B cell (primary cell): ENCODE results near the gene ADORA3. TPM values are rescaled to one million over a fixed set of nuclear protein-coding genes. Genes with fewer than 3 reads are reported as not detected.

Experiments used
- ATAC-seq: fragments of 200-7000 bp; cut with Tn5 transposase; one replicate; pipeline ENCODE4 v1.10.0; 2021; ENCODE audit warnings: low read depth, mild to moderate bottlenecking, moderate number of reproducible peaks, moderate library complexity
- CTCF ChIA-PET: fragments of 350-600 bp; sonication (Branson Sonifier 250); formaldehyde crosslinking; loops from one replicate; lab custom pipeline; 2021; ENCODE audit warnings: antibody characterized with exemption, inconsistent platforms; lab: Charles Lee
- POLR2A ChIA-PET: fragments of 350-600 bp; sonication (Branson Sonifier 250); formaldehyde crosslinking; loops from one replicate; lab custom pipeline; 2021; ENCODE audit warnings: antibody characterized with exemption; lab: Charles Lee
- DNase-seq: peaks from one replicate; pipeline ENCODE4 v3.0.0; 2013
- H2AFZ ChIP-seq: 2 replicates; pipeline ENCODE4 v1.6.1; 2012; ENCODE audit warnings: mild to moderate bottlenecking, low read depth, low read length; ENCODE audit not compliant: insufficient read depth, poor library complexity, severe bottlenecking
- H3K27ac ChIP-seq, 2 donors: 1 replicate in 1 of 2; 2 replicates in 1 of 2; pipeline ENCODE4 v1.5.1; 2012 to 2013; ENCODE audit warnings: low read length in 2 of 2, mild to moderate bottlenecking in 2 of 2, moderate library complexity in 1 of 2
- H3K27me3 ChIP-seq, 4 experiments: fragments of 200-600 bp in 1 of 4; sonication (generic) in 1 of 4; replicated peaks in 1 of 4; 1 replicate in 2 of 4; 2 replicates in 2 of 4; pipeline versions ENCODE4 v1.6.1 to v1.7.0; 2013 to 2016; ENCODE audit warnings: low read length in 3 of 4, mild to moderate bottlenecking in 2 of 4, mixed read lengths in 1 of 4, moderate library complexity in 1 of 4; ENCODE audit not compliant: insufficient read depth in 4 of 4, control insufficient read depth in 3 of 4; ENCODE audit errors: control extremely low read depth in 1 of 4
- H3K36me3 ChIP-seq, 2 experiments: replicated peaks in 1 of 2; 1 replicate in 1 of 2; 2 replicates in 1 of 2; pipeline versions ENCODE4 v1.6.1 to v1.7.1; 2013; ENCODE audit warnings: low read length in 1 of 2; ENCODE audit not compliant: insufficient read depth in 2 of 2, control insufficient read depth in 1 of 2; ENCODE audit errors: control extremely low read depth in 1 of 2, extremely low read depth in 1 of 2
- H3K4me1 ChIP-seq, 2 donors: fragments of 200-600 bp in 1 of 2; sonication (generic) in 1 of 2; 1 replicate in 1 of 2; 2 replicates in 1 of 2; pipeline versions ENCODE4 v1.5.1 to v1.6.1; 2013 to 2017; ENCODE audit warnings: low read length in 2 of 2; ENCODE audit not compliant: control insufficient read depth in 2 of 2, insufficient read depth in 2 of 2
- H3K4me2 ChIP-seq: replicated peaks from 2 replicates; pipeline ENCODE3; 2012; ENCODE audit warnings: mild to moderate bottlenecking, low read depth, low read length; ENCODE audit not compliant: poor library complexity, severe bottlenecking
- H3K4me3 ChIP-seq, 5 experiments: fragments of 200-600 bp in 1 of 5; sonication (generic) in 1 of 5; 1 replicate in 3 of 5; 2 replicates in 2 of 5; pipeline versions ENCODE4 v1.5.1 to v1.7.0; 2011 to 2016; ENCODE audit warnings: low read length in 4 of 5, mild to moderate bottlenecking in 4 of 5, low read depth in 2 of 5, control low read depth in 1 of 5, moderate library complexity in 1 of 5; ENCODE audit not compliant: insufficient read depth in 1 of 5; ENCODE audit errors: control extremely low read depth in 1 of 5, extremely low read depth in 1 of 5
- H3K79me2 ChIP-seq: fragments of 200-600 bp; sonication (generic); one replicate; pipeline ENCODE4 v1.6.0; 2016; ENCODE audit warnings: low read length; ENCODE audit not compliant: control insufficient read depth, insufficient read depth
- H3K9ac ChIP-seq: fragments of 200-600 bp; sonication (generic); 2 replicates; pipeline ENCODE4 v1.6.1; 2017; ENCODE audit warnings: mild to moderate bottlenecking, low read length, moderate library complexity
- H3K9me3 ChIP-seq, 3 donors: one replicate each; pipeline versions ENCODE4 v1.6.1 to v1.7.1; 2013; ENCODE audit warnings: low read length in 2 of 3; ENCODE audit not compliant: control insufficient read depth in 2 of 3, insufficient read depth in 1 of 3; ENCODE audit errors: control extremely low read depth in 1 of 3
- H4K20me1 ChIP-seq: 2 replicates; pipeline ENCODE4 v1.6.0; 2012; ENCODE audit warnings: mild to moderate bottlenecking, low read length; ENCODE audit not compliant: insufficient read depth, control insufficient read depth, poor library complexity, severe bottlenecking
- H3K27ac Mint-ChIP-seq: one replicate; pipeline ENCODE4 v1.8.0; 2021; ENCODE audit warnings: mixed read lengths
- H3K27me3 Mint-ChIP-seq: one replicate; pipeline ENCODE4 v1.8.0; 2021; ENCODE audit warnings: mixed read lengths
- H3K4me1 Mint-ChIP-seq: one replicate; pipeline ENCODE4 v1.8.0; 2021; ENCODE audit warnings: mixed read lengths
- H3K4me3 Mint-ChIP-seq: one replicate; pipeline ENCODE4 v1.8.0; 2021; ENCODE audit warnings: mixed read lengths
- H3K9me3 Mint-ChIP-seq: one replicate; pipeline ENCODE4 v1.8.0; 2022; ENCODE audit warnings: mixed read lengths; ENCODE audit not compliant: insufficient read depth
- CTCF ChIP-seq: fragments of 200-600 bp; IDR thresholded peaks from one replicate; pipeline ENCODE4 v1.8.0; 2022; ENCODE audit warnings: antibody characterized with exemption, mild to moderate bottlenecking
- EZH2 ChIP-seq: IDR thresholded peaks from 2 replicates; pipeline ENCODE4 v1.6.1; 2012; ENCODE audit warnings: borderline replicate concordance, low read depth, mild to moderate bottlenecking, moderate library complexity, low read length; ENCODE audit not compliant: insufficient read depth, poor library complexity, severe bottlenecking
- WGBS: methylation state at CpG from one replicate; pipeline ENCODE4 v1.1.5; 2013; ENCODE audit warnings: missing lambda C conversion rate; ENCODE audit not compliant: insufficient coverage; 5-methylcytosine and 5-hydroxymethylcytosine counted together
- intact Hi-C: fragments of 100-400 bp; cut with micrococcal nuclease; formaldehyde crosslinking; loops from one replicate; pipeline ENCODE4 v1.10.0; 2022
- polyA plus RNA-seq: library from polyadenylated mRNA; depleted of rRNA; stranded (reverse); fragments of >200 nt; gene quantifications from 2 replicates; pipeline ENCODE4 v1.2.3, GENCODE V29; 2012
- total RNA-seq, 2 donors: library from RNA; stranded (reverse); fragments of 120-200 nt in 1 of 2; gene quantifications; 1 replicate in 1 of 2; 2 replicates in 1 of 2; pipeline versions ENCODE4 v1.2.3 to v1.2.4, GENCODE V29; 2013 to 2022

ADORA3 gene
- total and polyA plus RNA-seq, 2 donors (not counting 1 experiment from before 2014, with no cell fraction given), result 0.04 to 0.39 TPM

GRCh38 chr1:111504097-111504496, 664 bp upstream of the ADORA3 start:
- Histone ChIP-seq H3K4me1 (peaks cover 63 to 66% of the 10 kb centered on the region in 2 donors), H3K9me3 (no peaks in the 10 kb centered on the region), H3K79me2 (peaks cover under 1% of the 10 kb centered on the region), H4K20me1 (no peaks in the 10 kb centered on the region), H3K4me3 (no peak overlapping the region), H2AFZ (no peak overlapping the region), H3K36me3 (no peaks in the 10 kb centered on the region), H3K4me2 (peak overlapping the region; percentile 54), H3K27ac (peak overlapping the region; percentile 31 to 93), H3K27me3 (no peaks in the 10 kb centered on the region), H3K9ac (no peak overlapping the region)
- intact Hi-C loops, result no loop called here
- DNase-seq (no peak), ATAC-seq (no peak)
- Mint-ChIP-seq H3K4me3 (no peak overlapping the region), H3K4me1 (peaks cover 59% of the 10 kb centered on the region), H3K9me3 (no peaks in the 10 kb centered on the region), H3K27me3 (no peaks in the 10 kb centered on the region), H3K27ac (peak overlapping the region; percentile 81)
- POLR2A ChIA-PET, result interaction anchor here (0.7 to 1.3 kb wide), 2 partner anchors 17 to 54 kb away, joined by 3 read pairs; no protein-coding TSS in a partner anchor
- TF ChIP-seq CTCF, result no peak
- no peak for TF ChIP-seq EZH2
- WGBS, result 86% methylated on average over 5 of the region's 6 CpGs
- CTCF ChIA-PET, result interaction anchor here (1.2 to 10.6 kb wide), 6 partner anchors 12 to 266 kb away, joined by 3 to 276 read pairs (median 4); partner anchors contain the start of gene C1orf162

GRCh38 chr1:111501645-111502044, 1.8 kb downstream of the ADORA3 start:
- Mint-ChIP-seq H3K27me3 (no peaks in the 10 kb centered on the region), H3K9me3 (no peaks in the 10 kb centered on the region), H3K4me1 (peaks cover 53% of the 10 kb centered on the region), H3K27ac (no peak overlapping the region), H3K4me3 (no peak overlapping the region)
- H3K9me3 ChIP-seq, result no peaks in the 10 kb centered on the region
- 100% methylated on average over 2 of the region's 7 CpGs for WGBS
- no peak overlapping the region for H3K4me3 ChIP-seq
- no peak for TF ChIP-seq EZH2
- no peak for TF ChIP-seq CTCF
- H3K4me2 ChIP-seq, result no peak overlapping the region
- no peaks in the 10 kb centered on the region for H3K27me3 ChIP-seq
- no peaks in the 10 kb centered on the region for H4K20me1 ChIP-seq
- no peak overlapping the region for H3K27ac ChIP-seq
- H3K9ac ChIP-seq, result no peak overlapping the region
- intact Hi-C loops, result no loop called here
- H2AFZ ChIP-seq, result no peak overlapping the region
- POLR2A ChIA-PET, result no interaction called here
- DNase-seq (no peak), ATAC-seq (no peak)
- no peaks in the 10 kb centered on the region for H3K36me3 ChIP-seq
- H3K79me2 ChIP-seq, result no peaks in the 10 kb centered on the region
- H3K4me1 ChIP-seq, result peaks cover 46 to 51% of the 10 kb centered on the region in 2 donors
- CTCF ChIA-PET, result interaction anchor here (1.1 to 10.6 kb wide), 2 partner anchors 15 to 21 kb away, joined by 3 to 276 read pairs; partner anchors contain the start of gene C1orf162
